Upper lobe of left lung (tissue), 6 donors: Measurements from ENCODE around the gene MCOLN2. TPM values are rescaled to one million over a fixed set of nuclear protein-coding genes. Genes with fewer than 3 reads are reported as not detected.

ENCODE experiments used
- ATAC-seq, 2 donors: fragments of 200-7000 bp; cut with Tn5 transposase; one replicate each; pipeline ENCODE4 v1.9.1; 2022; ENCODE audit warnings: mild to moderate bottlenecking in 2 of 2, moderate library complexity in 2 of 2; ENCODE audit not compliant: low FRiP score in 2 of 2
- DNase-seq, 2 donors: peaks; one replicate each; pipeline ENCODE4 v3.0.0-alpha.2; 2019 to 2020
- H3K27ac ChIP-seq, 4 donors: fragments of 200-600 bp; sonication (generic); one replicate each; pipeline ENCODE4 v1.5.1; 2016 to 2019
- H3K27me3 ChIP-seq, 4 donors: fragments of 200-600 bp; sonication (generic); one replicate each; pipeline ENCODE4 v1.5.1; 2017 to 2019
- H3K36me3 ChIP-seq, 4 donors: fragments of 200-600 bp; sonication (generic); one replicate each; pipeline ENCODE4 v1.5.1; 2016 to 2019
- H3K4me1 ChIP-seq, 4 donors: fragments of 200-600 bp; sonication (generic); one replicate each; pipeline ENCODE4 v1.5.1; 2018 to 2019
- H3K4me3 ChIP-seq, 4 donors: fragments of 200-600 bp; sonication (generic); one replicate each; pipeline ENCODE4 v1.5.1; 2017 to 2019; ENCODE audit warnings: mild to moderate bottlenecking in 2 of 4, moderate library complexity in 1 of 4
- H3K9me3 ChIP-seq, 4 donors: fragments of 200-600 bp; sonication (generic); one replicate each; pipeline ENCODE4 v1.5.1; 2018 to 2019
- EP300 ChIP-seq, 4 donors: sonication (generic); formaldehyde crosslinking; IDR thresholded peaks; one replicate each; pipeline ENCODE4 v1.5.1; 2017; ENCODE audit warnings: antibody characterized with exemption in 4 of 4, control low read depth in 2 of 4
- POLR2A ChIP-seq, 4 donors: fragments of 450-650 bp; IDR thresholded peaks; one replicate each; pipeline ENCODE4 v1.5.1; 2016 to 2017; ENCODE audit warnings: antibody characterized with exemption in 4 of 4, mild to moderate bottlenecking in 2 of 4
- POLR2AphosphoS5 ChIP-seq, 2 donors: sonication (generic); formaldehyde crosslinking; IDR thresholded peaks; one replicate each; pipeline ENCODE4 v1.5.1; 2017; ENCODE audit warnings: antibody characterized with exemption in 2 of 2
- WGBS, 2 donors: methylation state at CpG; one replicate each; pipeline ENCODE4 v1.1.5; 2017 to 2018; 5-methylcytosine and 5-hydroxymethylcytosine counted together
- total RNA-seq, 6 donors: library from RNA; depleted of rRNA in 4 of 6; stranded (reverse); fragments of >200 nt in 4 of 6; gene quantifications; one replicate each; pipeline versions ENCODE4 v1.1.0 to v1.2.1, GENCODE V29; 2016 to 2021
- TF ChIP-seq, protein P1 (sequence below), 6 experiments: fragments of 450-650 bp in 4 of 6; fragments of 200-600 bp in 2 of 6; sonication (generic) in 2 of 6; IDR thresholded peaks; one replicate each; pipeline ENCODE4 v1.5.1; 2016 to 2019; ENCODE audit warnings: antibody characterized with exemption in 6 of 6
- donor health status: DM: no; HTN: no; CAD: no; lungs with moderate emphysema.
- donor health status: DM: no; HTN: yes; CAD: no; lungs with severe emphysema.

Gene MCOLN2
- total RNA-seq, 6 donors from 2014 or later: 5.8 to 41.9 (median 7.4) TPM

DNA sequence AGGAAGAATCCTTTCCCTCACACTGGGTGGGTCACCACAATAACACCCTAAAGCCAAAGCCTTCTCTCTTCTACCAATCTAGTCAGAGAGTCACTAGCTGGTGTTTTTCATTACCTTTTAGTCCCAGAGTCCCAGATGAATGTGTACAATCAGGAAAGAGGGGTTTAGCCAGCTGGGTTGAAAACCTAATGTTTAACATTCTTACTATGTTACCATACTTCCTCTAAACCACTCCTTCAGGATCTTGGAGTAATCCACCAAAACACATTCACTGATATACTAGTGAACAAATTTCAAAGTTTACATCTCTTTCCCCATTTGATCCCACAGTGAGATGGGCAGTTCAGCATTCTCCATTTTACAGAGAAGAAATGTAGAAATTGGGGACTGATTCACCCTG, 113.6 kb downstream of the MCOLN2 start:
- no peak for ATAC-seq
- TF ChIP-seq POLR2AphosphoS5 (IDR thresholded peaks at IDR 0.05): no peak
- no peak for TF ChIP-seq EP300 (IDR thresholded peaks at IDR 0.05)
- TF ChIP-seq, protein P1, sequence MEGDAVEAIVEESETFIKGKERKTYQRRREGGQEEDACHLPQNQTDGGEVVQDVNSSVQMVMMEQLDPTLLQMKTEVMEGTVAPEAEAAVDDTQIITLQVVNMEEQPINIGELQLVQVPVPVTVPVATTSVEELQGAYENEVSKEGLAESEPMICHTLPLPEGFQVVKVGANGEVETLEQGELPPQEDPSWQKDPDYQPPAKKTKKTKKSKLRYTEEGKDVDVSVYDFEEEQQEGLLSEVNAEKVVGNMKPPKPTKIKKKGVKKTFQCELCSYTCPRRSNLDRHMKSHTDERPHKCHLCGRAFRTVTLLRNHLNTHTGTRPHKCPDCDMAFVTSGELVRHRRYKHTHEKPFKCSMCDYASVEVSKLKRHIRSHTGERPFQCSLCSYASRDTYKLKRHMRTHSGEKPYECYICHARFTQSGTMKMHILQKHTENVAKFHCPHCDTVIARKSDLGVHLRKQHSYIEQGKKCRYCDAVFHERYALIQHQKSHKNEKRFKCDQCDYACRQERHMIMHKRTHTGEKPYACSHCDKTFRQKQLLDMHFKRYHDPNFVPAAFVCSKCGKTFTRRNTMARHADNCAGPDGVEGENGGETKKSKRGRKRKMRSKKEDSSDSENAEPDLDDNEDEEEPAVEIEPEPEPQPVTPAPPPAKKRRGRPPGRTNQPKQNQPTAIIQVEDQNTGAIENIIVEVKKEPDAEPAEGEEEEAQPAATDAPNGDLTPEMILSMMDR (IDR thresholded peaks at IDR 0.05): no peak
- TF ChIP-seq POLR2A (IDR thresholded peaks at IDR 0.05): no peak

DNA sequence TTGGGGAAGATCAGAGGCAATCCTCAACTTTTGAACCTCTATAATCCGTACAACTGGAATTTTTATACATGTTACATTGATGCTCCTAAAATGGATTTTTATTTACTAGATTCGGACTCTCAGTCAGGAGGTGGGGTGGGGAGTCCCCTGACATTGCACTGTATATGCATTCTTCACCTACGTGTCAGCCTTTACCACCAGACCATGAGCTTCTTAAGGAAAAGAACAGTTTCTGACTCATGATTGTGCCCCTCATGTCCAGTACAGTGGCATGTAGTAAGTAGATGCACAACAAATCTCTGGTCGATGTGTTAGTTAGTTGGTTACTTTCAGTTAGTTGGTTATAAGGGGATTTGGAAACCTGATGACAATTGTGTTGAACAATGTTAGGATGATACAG, 119.3 kb downstream of the MCOLN2 start:
- H3K27ac ChIP-seq: no peak overlapping the region
- no peaks in the 10 kb centered on the region for H3K36me3 ChIP-seq
- no peaks in the 10 kb centered on the region for H3K27me3 ChIP-seq
- no peak for ATAC-seq
- TF ChIP-seq EP300 (IDR thresholded peaks at IDR 0.05) (no peak), POLR2A (IDR thresholded peaks at IDR 0.05) (no peak), POLR2AphosphoS5 (IDR thresholded peaks at IDR 0.05) (no peak)
- TF ChIP-seq, protein P1 (IDR thresholded peaks at IDR 0.05): no peak
- H3K9me3 ChIP-seq: no peaks in the 10 kb centered on the region
- DNase-seq: no peak
- H3K4me3 ChIP-seq: no peak overlapping the region
- no peaks in the 10 kb centered on the region for H3K4me1 ChIP-seq
- 87 to 92% methylated on average over 4 of the region's 4 CpGs for WGBS, 2 donors

More for the DNA sequence above, 113.6 kb downstream of the MCOLN2 start:
- no peaks in the 10 kb centered on the region for H3K27me3 ChIP-seq
- H3K27ac ChIP-seq: no peak overlapping the region
- H3K36me3 ChIP-seq: no peaks in the 10 kb centered on the region
- H3K4me3 ChIP-seq: no peak overlapping the region
- no peaks in the 10 kb centered on the region for H3K9me3 ChIP-seq
- no peaks in the 10 kb centered on the region for H3K4me1 ChIP-seq
- no peak for DNase-seq

DNA sequence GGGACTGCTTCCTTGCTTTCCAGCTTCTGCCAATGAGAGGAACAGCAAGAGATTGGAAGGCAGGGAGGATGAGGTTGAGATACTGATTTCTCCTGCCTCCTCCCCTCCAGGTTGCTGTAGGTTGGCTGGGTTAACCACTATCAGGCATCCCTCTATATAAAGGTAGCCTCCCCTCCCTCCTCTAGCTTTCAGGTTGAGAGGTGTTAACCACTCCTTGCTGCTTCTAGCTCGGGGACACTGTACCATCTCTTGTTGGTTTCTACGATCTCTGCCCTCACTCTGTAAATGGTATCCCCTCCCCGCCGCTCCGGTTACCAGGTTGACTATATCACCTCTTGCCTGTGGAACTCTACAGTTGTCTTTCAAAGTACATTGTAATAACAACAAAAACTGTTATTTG, 120.6 kb downstream of the MCOLN2 start:
- Histone ChIP-seq H3K4me1 (no peaks in the 10 kb centered on the region), H3K4me3 (no peak overlapping the region), H3K27ac (no peak overlapping the region), H3K27me3 (no peaks in the 10 kb centered on the region), H3K9me3 (no peaks in the 10 kb centered on the region), H3K36me3 (no peaks in the 10 kb centered on the region)
- ATAC-seq (no peak), DNase-seq (no peak)
- TF ChIP-seq POLR2A (IDR thresholded peaks at IDR 0.05): no peak
- TF ChIP-seq, protein P1 (IDR thresholded peaks at IDR 0.05): no peak
- no peak for TF ChIP-seq POLR2AphosphoS5 (IDR thresholded peaks at IDR 0.05)
- TF ChIP-seq EP300 (IDR thresholded peaks at IDR 0.05): no peak
- WGBS, 2 donors: 87 to 94% methylated on average over 5 of the region's 5 CpGs

Other genes starting within 250 kb of the MCOLN2 start
- gene LPAR3, start 103.9 kb downstream of the MCOLN2 start, total RNA-seq: 1 to 10 TPM in 5 of 6 donors, not detected in 1; 1.5 to 9.8 (median 4.3) TPM
- 10 to 100 TPM in 1 of 6 donors, 1 to 10 TPM in 5; 5.5 to 18.9 (median 5.8) TPM for gene MCOLN3, start 51.4 kb upstream of the MCOLN2 start, total RNA-seq
- 10 to 100 TPM; 14.3 to 38.5 (median 23.2) TPM for gene SYDE2, start 203.9 kb upstream of the MCOLN2 start, total RNA-seq